RWPE2 (cell line): ENCODE results near the gene VPS8.

Source experiments
- ATAC-seq: fragments of 200-7000 bp; cut with Tn5 transposase; 3 replicates; pipeline ENCODE4 v1.9.1; 2021; ENCODE audit warnings: low read depth
- DNase-seq: peaks from one replicate; pipeline ENCODE4 v3.0.0-alpha.2; 2020; ENCODE audit warnings: low spot score
- H3K27ac ChIP-seq: fragments of 450-650 bp; 2 replicates; pipeline ENCODE4 v1.5.1; 2017; ENCODE audit warnings: mild to moderate bottlenecking; ENCODE audit not compliant: poor library complexity, severe bottlenecking
- H3K27me3 ChIP-seq: fragments of 250-450 bp; sonication (Bioruptor Pico); 2 replicates; pipeline ENCODE4 v1.5.1; 2021; ENCODE audit warnings: mild to moderate bottlenecking, moderate library complexity; ENCODE audit not compliant: insufficient read depth, poor library complexity, severe bottlenecking
- H3K36me3 ChIP-seq: fragments of 250-450 bp; sonication (Bioruptor Pico); 2 replicates; pipeline ENCODE4 v1.5.1; 2020; ENCODE audit warnings: low read depth, mild to moderate bottlenecking, moderate library complexity
- H3K4me1 ChIP-seq: fragments of 250-450 bp; sonication (Bioruptor Pico); 2 replicates; pipeline ENCODE4 v1.5.1; 2021; ENCODE audit warnings: mild to moderate bottlenecking, moderate library complexity; ENCODE audit not compliant: insufficient read depth, poor library complexity, severe bottlenecking
- H3K4me3 ChIP-seq: fragments of 250-450 bp; sonication (Bioruptor Pico); 2 replicates; pipeline ENCODE4 v1.5.1; 2021; ENCODE audit warnings: mild to moderate bottlenecking, moderate library complexity; ENCODE audit not compliant: severe bottlenecking
- H3K9me3 ChIP-seq: fragments of 250-450 bp; sonication (Bioruptor Pico); 2 replicates; pipeline ENCODE4 v1.5.1; 2021; ENCODE audit warnings: mild to moderate bottlenecking, moderate library complexity; ENCODE audit not compliant: severe bottlenecking
- TF ChIP-seq, protein P1 (sequence below): fragments of 450-650 bp; IDR thresholded peaks from one replicate; pipeline ENCODE4 v1.5.1; 2017; ENCODE audit warnings: mild to moderate bottlenecking, moderate library complexity; ENCODE audit not compliant: poor library complexity, severe bottlenecking

Gene VPS8

DNA sequence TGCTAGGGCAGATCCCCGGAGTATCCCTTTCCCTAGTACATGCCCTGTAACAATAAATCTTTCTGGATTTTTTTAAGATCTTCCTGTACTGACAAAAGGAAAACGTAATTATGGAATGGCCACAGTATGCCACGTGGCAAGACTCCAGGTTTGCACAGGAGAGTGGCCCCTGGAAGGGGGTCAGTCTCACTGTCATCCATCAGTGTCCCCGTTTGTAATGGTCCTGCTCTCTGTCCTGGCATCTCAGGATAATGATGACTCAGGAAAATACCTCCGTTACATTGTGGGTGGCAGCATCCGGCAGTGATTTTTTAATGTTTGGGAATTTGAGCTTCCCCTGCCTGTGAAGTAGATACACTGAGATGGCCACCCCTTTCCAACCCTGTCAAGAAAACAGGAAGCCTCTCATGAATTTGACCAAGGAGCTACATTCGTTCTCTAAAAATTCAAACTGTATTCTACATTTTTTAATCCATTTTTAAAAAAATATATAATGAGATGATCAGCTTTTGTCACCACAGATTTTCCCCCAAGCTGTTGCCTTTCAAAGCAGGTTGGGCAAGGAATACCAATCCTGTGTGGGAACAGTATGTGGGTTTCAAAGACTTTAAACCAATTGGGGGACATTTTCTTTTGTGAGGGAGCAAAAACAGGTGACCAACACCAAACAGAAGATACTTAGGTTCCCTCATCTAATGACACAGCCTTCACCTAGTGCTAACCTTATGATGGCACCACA is 230.5 kb downstream of the VPS8 start:
- no peak for ATAC-seq
- no peaks in the 10 kb centered on the region for H3K27me3 ChIP-seq
- no peaks in the 10 kb centered on the region for H3K9me3 ChIP-seq
- DNase-seq, result no peak
- no peaks in the 10 kb centered on the region for H3K36me3 ChIP-seq
- H3K4me3 ChIP-seq, result no peak overlapping the region
- H3K4me1 ChIP-seq, result no peaks in the 10 kb centered on the region
- TF ChIP-seq, protein P1, sequence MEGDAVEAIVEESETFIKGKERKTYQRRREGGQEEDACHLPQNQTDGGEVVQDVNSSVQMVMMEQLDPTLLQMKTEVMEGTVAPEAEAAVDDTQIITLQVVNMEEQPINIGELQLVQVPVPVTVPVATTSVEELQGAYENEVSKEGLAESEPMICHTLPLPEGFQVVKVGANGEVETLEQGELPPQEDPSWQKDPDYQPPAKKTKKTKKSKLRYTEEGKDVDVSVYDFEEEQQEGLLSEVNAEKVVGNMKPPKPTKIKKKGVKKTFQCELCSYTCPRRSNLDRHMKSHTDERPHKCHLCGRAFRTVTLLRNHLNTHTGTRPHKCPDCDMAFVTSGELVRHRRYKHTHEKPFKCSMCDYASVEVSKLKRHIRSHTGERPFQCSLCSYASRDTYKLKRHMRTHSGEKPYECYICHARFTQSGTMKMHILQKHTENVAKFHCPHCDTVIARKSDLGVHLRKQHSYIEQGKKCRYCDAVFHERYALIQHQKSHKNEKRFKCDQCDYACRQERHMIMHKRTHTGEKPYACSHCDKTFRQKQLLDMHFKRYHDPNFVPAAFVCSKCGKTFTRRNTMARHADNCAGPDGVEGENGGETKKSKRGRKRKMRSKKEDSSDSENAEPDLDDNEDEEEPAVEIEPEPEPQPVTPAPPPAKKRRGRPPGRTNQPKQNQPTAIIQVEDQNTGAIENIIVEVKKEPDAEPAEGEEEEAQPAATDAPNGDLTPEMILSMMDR, result no peak
- H3K27ac ChIP-seq, result no peak overlapping the region

GRCh38 chr3:185046164-185046515 is 234.2 kb downstream of the VPS8 start:
- no peak for DNase-seq
- Histone ChIP-seq H3K9me3 (no peaks in the 10 kb centered on the region), H3K27me3 (no peaks in the 10 kb centered on the region), H3K4me3 (no peak overlapping the region), H3K27ac (no peak overlapping the region), H3K4me1 (no peaks in the 10 kb centered on the region), H3K36me3 (no peaks in the 10 kb centered on the region)
- no peak for ATAC-seq
- TF ChIP-seq, protein P1, result no peak

DNA sequence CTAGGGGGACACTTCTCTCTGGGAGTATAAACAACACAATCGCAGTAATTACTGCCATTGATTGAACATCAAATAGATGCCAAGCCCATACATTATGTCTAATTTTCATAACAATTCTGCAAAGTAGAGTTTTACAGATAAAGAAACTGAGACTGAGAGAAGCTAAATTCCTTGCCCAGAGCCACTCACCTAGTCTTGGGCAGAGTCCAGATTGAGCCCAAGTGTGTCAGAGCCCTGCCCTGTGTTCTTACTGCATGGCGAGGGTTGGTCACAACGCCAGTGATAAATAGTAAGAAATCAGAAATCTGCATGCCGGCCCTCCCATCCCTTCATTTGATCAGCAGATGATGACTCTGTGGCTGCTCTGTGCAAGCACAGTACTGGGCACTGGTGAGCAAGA is 234.6 kb downstream of the VPS8 start:
- no peak for DNase-seq
- TF ChIP-seq, protein P1, result no peak
- Histone ChIP-seq H3K4me1 (no peaks in the 10 kb centered on the region), H3K4me3 (no peak overlapping the region), H3K27ac (no peak overlapping the region), H3K9me3 (no peaks in the 10 kb centered on the region), H3K36me3 (no peaks in the 10 kb centered on the region), H3K27me3 (no peaks in the 10 kb centered on the region)
- ATAC-seq, result no peak

- no peak overlapping the region for H3K4me3 ChIP-seq
- no peak for ATAC-seq
- no peaks in the 10 kb centered on the region for H3K4me1 ChIP-seq
- no peaks in the 10 kb centered on the region for H3K27me3 ChIP-seq
- TF ChIP-seq, protein P1, result no peak
- no peaks in the 10 kb centered on the region; the same call in none of the 2 replicates for H3K36me3 ChIP-seq
- DNase-seq, result no peak
- no peaks in the 10 kb centered on the region for H3K9me3 ChIP-seq
- no peak overlapping the region for H3K27ac ChIP-seq
Observed at GRCh38 chr3:185049710-185050109, 237.7 kb downstream of the VPS8 start.

GRCh38 chr3:185051801-185052200 is 239.8 kb downstream of the VPS8 start:
- TF ChIP-seq, protein P1, result no peak
- Histone ChIP-seq H3K27me3 (no peaks in the 10 kb centered on the region), H3K4me1 (no peaks in the 10 kb centered on the region), H3K4me3 (no peak overlapping the region), H3K27ac (no peak overlapping the region), H3K9me3 (no peaks in the 10 kb centered on the region), H3K36me3 (no peaks in the 10 kb centered on the region; the same call in none of the 2 replicates)
- DNase-seq, result no peak
- ATAC-seq, result no peak
